Measurements from ENCODE around the gene RBMS3.

DNA sequence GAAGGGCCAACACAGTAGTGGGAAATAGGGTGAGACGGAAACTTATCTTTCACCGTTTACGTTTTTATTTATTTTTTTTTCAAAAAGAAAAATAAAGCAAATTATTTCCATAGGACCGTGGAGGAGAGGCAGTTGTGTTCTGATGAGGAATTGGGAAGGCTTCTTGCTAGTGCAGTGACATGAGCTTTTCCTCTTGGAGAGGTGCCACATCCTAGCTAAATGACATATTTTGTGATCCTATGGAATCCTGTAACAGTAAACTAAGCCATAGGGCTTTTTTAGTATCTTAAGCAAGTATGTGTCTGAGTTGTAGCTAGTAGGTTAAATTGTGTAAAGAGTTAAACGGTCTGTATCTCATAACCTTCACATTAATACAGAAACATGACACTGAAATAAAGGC is 609.9 kb downstream of the RBMS3 start:
- TF ChIP-seq CTCF (IDR thresholded peaks at IDR 0.05) (no peak), POLR2A (IDR thresholded peaks at IDR 0.05) (no peak)
